K562 (cell line): Measurements from ENCODE around the gene ZDHHC18. TPM values are rescaled to one million over a fixed set of nuclear protein-coding genes. Genes with fewer than 3 reads are reported as not detected.

Source experiments
- ARID2 ChIP-seq: fragments of 450-650 bp; IDR thresholded peaks from 2 replicates; pipeline ENCODE4 v1.6.1; 2017; ENCODE audit warnings: antibody characterized with exemption, mild to moderate bottlenecking
- GABPA ChIP-seq: fragments of 200-800 bp; sonication (Bioruptor generic); conservative IDR thresholded peaks from 2 replicates; pipeline ENCODE4 v1.6.1; 2016; ENCODE audit warnings: low read depth, missing genetic modification characterization, missing compliant biosample characterization
- JUND ChIP-seq, 2 experiments: IDR thresholded peaks; 2 replicates in 1 of 2; 3 replicates in 1 of 2; pipeline ENCODE4 v1.6.1; 2011; ENCODE audit warnings: borderline replicate concordance in 2 of 2, low read depth in 2 of 2, low read length in 2 of 2, improper control_type of control experiment in 1 of 2, missing biosample characterization in 1 of 2, missing genetic modification characterization in 1 of 2, missing genetic modification reagents in 1 of 2
- MAFK ChIP-seq: IDR thresholded peaks from 2 replicates; pipeline ENCODE4 v1.6.1; 2011; ENCODE audit warnings: low read length, improper control_type of control experiment
- POLR2AphosphoS5 ChIP-seq: IDR thresholded peaks from 2 replicates; pipeline ENCODE4 v1.6.1; 2011; ENCODE audit warnings: mild to moderate bottlenecking, low read depth, low read length, moderate library complexity; ENCODE audit not compliant: control insufficient read depth, insufficient read depth
- RBM15 ChIP-seq: fragments of 200-400 bp; formaldehyde crosslinking; IDR thresholded peaks from 2 replicates; pipeline ENCODE4 v1.6.1; 2018; ENCODE audit warnings: mild to moderate bottlenecking, low read length, moderate library complexity; ENCODE audit not compliant: insufficient read depth
- ZNF282 ChIP-seq: sonication (generic); formaldehyde crosslinking; IDR thresholded peaks from 2 replicates; pipeline ENCODE4 v1.8.1; 2023; ENCODE audit warnings: missing genetic modification reagents
- polyA plus RNA-seq, 8 experiments: library from polyadenylated mRNA; depleted of rRNA in 4 of 8; stranded (reverse) in 5 of 8; unstranded in 3 of 8; fragments of >200 nt; fragmentation: Nextera tagmentation in 2 of 8; fragmentation: Illumina TruSeq in 1 of 8; extraction: Ambion mirVana in 2 of 8; extraction: Trizol in 1 of 8; gene quantifications; 2 replicates each; pipeline versions ENCODE4 v1.2.1 to v1.2.3, GENCODE V29; 2011 to 2014; ENCODE audit warnings: inconsistent platforms in 1 of 8, missing spikeins in 1 of 8
- total RNA-seq, 7 experiments: library from RNA; depleted of rRNA in 6 of 7; stranded (reverse); fragments of >200 nt in 6 of 7; fragmentation: Illumina TruSeq in 2 of 7; extraction: Trizol in 2 of 7; gene quantifications; 2 replicates each; pipeline versions ENCODE4 v1.2.1 to v1.2.3, GENCODE V29; 2011 to 2021; ENCODE audit warnings: low replicate concordance in 1 of 7
- TF ChIP-seq, protein P1 (sequence below): sonication (generic); formaldehyde crosslinking; IDR thresholded peaks from 2 replicates; pipeline ENCODE4 v1.8.0; 2022; ENCODE audit warnings: mild to moderate bottlenecking, missing genetic modification reagents
- TF ChIP-seq, protein P2 (sequence below), 2 experiments: fragments of 450-650 bp; IDR thresholded peaks; 2 replicates each; pipeline ENCODE4 v1.6.1; 2016; ENCODE audit warnings: mild to moderate bottlenecking in 2 of 2, borderline replicate concordance in 1 of 2, low read depth in 1 of 2, moderate library complexity in 1 of 2
- TF ChIP-seq, protein P3 (sequence below), 3 experiments: fragments of 200-800 bp in 1 of 3; sonication (Bioruptor generic) in 1 of 3; sonication (generic) in 1 of 3; formaldehyde crosslinking in 1 of 3; IDR thresholded peaks; 2 replicates each; pipeline versions ENCODE4 v1.6.1 to v1.8.0; 2016 to 2022; ENCODE audit warnings: mild to moderate bottlenecking in 2 of 3, missing compliant biosample characterization in 2 of 3, missing genetic modification characterization in 2 of 3, missing genetic modification reagents in 1 of 3

Gene ZDHHC18
- total and polyA plus RNA-seq, 9 of the 15 experiments (the other 6 are each of a cell fraction or from before 2014, with no cell fraction given) = 0.42 to 35.6 (median 15.8) TPM

DNA sequence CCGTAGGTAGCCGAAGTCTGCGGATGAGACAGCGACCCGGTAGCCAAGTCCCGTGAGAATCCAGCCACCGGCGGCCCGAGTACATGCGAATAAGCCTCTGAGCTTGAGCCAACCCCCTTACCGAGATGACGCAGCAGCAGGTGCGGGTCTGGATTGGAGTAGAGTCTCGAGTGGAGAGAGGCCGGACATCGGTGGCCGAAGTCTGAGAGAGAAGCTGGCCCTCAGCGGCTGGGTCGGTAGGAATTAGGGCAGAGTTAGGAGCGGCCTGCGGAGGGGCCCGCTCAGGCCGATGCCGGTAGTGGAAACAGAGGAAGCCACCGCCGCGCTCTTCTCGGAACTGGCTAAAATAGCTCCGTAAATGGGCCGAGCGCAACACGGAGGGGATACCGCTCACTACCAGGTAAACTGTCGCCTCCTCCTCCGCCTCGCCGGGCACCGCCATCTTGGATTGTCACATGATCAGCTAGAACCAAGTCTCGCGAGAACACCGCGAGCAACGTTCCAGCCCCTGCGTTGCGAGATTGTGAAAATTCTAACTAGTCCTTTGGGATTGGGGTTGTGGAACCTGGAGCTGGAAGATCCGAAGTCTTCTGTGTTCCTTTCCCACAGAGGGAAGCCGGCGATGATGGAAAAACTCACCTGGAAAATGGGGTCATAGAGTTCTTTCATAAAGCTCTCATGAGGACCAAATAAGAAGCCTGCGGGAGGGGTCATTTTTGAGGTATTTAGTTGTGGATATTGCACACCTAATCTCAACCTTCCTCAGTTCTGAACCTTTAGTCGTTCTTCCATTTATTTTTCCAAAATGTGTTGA, 73.7 kb downstream of the ZDHHC18 start, which contains the start of gene GPATCH3 (continued):
- TF ChIP-seq, protein P1, sequence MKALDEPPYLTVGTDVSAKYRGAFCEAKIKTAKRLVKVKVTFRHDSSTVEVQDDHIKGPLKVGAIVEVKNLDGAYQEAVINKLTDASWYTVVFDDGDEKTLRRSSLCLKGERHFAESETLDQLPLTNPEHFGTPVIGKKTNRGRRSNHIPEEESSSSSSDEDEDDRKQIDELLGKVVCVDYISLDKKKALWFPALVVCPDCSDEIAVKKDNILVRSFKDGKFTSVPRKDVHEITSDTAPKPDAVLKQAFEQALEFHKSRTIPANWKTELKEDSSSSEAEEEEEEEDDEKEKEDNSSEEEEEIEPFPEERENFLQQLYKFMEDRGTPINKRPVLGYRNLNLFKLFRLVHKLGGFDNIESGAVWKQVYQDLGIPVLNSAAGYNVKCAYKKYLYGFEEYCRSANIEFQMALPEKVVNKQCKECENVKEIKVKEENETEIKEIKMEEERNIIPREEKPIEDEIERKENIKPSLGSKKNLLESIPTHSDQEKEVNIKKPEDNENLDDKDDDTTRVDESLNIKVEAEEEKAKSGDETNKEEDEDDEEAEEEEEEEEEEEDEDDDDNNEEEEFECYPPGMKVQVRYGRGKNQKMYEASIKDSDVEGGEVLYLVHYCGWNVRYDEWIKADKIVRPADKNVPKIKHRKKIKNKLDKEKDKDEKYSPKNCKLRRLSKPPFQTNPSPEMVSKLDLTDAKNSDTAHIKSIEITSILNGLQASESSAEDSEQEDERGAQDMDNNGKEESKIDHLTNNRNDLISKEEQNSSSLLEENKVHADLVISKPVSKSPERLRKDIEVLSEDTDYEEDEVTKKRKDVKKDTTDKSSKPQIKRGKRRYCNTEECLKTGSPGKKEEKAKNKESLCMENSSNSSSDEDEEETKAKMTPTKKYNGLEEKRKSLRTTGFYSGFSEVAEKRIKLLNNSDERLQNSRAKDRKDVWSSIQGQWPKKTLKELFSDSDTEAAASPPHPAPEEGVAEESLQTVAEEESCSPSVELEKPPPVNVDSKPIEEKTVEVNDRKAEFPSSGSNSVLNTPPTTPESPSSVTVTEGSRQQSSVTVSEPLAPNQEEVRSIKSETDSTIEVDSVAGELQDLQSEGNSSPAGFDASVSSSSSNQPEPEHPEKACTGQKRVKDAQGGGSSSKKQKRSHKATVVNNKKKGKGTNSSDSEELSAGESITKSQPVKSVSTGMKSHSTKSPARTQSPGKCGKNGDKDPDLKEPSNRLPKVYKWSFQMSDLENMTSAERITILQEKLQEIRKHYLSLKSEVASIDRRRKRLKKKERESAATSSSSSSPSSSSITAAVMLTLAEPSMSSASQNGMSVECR (CRISPR knock-in tag) = peak; percentile 96
- TF ChIP-seq POLR2AphosphoS5 = peak; percentile 87; the same call in 1 of the 2 replicates
- TF ChIP-seq GABPA (tag) = peak; percentile 28; the same call in 1 of the 2 replicates
- TF ChIP-seq, protein P2, sequence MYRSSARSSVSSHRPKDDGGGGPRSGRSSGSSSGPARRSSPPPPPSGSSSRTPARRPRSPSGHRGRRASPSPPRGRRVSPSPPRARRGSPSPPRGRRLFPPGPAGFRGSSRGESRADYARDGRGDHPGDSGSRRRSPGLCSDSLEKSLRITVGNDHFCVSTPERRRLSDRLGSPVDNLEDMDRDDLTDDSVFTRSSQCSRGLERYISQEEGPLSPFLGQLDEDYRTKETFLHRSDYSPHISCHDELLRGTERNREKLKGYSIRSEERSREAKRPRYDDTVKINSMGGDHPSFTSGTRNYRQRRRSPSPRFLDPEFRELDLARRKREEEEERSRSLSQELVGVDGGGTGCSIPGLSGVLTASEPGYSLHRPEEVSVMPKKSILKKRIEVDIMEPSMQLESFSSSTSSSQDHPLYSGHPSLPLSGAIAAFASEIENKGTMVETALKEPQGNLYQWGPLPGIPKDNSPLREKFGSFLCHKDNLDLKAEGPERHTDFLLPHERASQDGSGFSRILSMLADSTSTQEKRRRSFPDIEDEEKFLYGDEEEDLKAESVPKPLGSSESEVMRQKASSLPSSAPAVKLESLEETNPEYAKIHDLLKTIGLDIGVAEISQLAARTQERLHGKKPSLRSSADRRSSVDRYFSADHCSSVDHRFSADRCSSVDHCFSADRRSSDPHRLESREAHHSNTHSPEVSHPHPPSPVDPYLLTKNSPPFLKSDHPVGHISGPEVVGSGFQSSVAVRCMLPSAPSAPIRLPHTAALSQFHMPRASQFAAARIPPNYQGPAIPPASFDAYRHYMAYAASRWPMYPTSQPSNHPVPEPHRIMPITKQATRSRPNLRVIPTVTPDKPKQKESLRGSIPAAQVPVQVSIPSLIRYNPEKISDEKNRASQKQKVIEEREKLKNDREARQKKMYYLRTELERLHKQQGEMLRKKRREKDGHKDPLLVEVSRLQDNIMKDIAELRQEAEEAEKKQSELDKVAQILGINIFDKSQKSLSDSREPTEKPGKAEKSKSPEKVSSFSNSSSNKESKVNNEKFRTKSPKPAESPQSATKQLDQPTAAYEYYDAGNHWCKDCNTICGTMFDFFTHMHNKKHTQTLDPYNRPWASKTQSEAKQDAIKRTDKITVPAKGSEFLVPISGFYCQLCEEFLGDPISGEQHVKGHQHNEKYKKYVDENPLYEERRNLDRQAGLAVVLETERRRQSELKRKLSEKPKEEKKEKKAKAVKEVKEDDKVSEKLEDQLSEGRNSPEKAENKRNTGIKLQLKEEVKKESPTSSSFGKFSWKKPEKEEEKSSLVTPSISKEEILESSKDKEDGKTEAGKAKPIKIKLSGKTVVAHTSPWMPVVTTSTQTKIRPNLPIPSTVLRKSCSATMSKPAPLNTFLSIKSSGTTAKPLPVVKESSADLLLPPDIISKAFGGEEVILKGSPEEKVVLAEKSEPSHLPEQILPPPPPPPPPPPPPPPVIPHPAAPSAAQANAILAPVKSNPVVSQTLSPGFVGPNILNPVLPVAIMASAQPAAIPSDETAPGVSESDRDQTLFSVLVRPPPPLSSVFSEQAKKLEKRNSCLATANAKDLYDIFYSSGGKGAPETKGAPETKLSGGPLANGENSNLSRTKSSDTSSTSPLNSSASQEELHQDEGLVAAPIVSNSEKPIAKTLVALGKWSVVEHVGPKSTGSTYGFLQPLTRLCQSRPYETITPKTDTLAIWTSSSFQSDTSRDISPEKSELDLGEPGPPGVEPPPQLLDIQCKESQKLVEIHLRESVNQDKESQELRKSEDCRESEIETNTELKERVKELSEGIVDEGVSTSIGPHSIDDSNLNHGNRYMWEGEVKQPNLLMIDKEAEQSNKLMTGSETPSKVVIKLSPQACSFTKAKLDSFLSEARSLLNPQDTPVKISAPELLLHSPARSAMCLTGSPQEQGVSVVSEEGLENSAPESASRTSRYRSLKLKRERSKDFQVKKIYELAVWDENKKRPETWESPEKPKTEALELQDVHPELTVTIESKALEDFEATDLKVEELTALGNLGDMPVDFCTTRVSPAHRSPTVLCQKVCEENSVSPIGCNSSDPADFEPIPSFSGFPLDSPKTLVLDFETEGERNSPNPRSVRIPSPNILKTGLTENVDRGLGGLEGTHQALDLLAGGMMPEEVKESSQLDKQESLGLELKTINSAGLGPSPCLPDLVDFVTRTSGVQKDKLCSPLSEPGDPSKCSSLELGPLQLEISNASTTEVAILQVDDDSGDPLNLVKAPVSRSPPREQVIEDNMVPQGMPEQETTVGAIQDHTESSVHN (IDR thresholded peaks at IDR 0.05; ENCODE audit: borderline replicate concordance in 1 of 2, low read depth in 1 of 2) = peak in 1 of 2 experiments; percentile 6; a peak in 1 of 4 replicates
- no peak for TF ChIP-seq ARID2
- no peak for TF ChIP-seq MAFK
- TF ChIP-seq, protein P3, sequence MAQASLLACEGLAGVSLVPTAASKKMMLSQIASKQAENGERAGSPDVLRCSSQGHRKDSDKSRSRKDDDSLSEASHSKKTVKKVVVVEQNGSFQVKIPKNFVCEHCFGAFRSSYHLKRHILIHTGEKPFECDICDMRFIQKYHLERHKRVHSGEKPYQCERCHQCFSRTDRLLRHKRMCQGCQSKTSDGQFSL (CRISPR knock-in tag; IDR thresholded peaks at IDR 0.05) = no peak
- TF ChIP-seq, protein P3 (tag; IDR thresholded peaks at IDR 0.05) = no peak
- TF ChIP-seq ZNF282 (CRISPR knock-in tag) = no peak
- no peak for TF ChIP-seq RBM15
- no peak; the same call in 1 of the 2 replicates for TF ChIP-seq JUND (IDR thresholded peaks at IDR 0.05; ENCODE audit: borderline replicate concordance, low read depth, low read length)
- TF ChIP-seq JUND (tag; IDR thresholded peaks at IDR 0.05; ENCODE audit: borderline replicate concordance, low read depth, low read length) = peak; percentile 12; the same call in 2 of the 3 replicates
